Fibroblast of lung (primary cell): ENCODE results near the gene SC5D. TPM values are rescaled to one million over a fixed set of nuclear protein-coding genes. Genes with fewer than 3 reads are reported as not detected.

Experiments
- DNase-seq, 2 donors: peaks; one replicate each; pipeline versions ENCODE4 v3.0.0 to v3.0.0-alpha.2; 2010; ENCODE audit warnings: low read depth in 2 of 2
- H2AFZ ChIP-seq: 2 replicates; pipeline ENCODE4 v1.5.1; 2012; ENCODE audit warnings: low read length, control low read depth, inconsistent platforms
- H3K27ac ChIP-seq: 2 replicates; pipeline ENCODE4 v1.5.1; 2011; ENCODE audit warnings: low read length, control low read depth; ENCODE audit not compliant: insufficient read depth
- H3K27me3 ChIP-seq: 2 replicates; pipeline ENCODE4 v1.5.1; 2011; ENCODE audit warnings: mild to moderate bottlenecking, low read length; ENCODE audit not compliant: control insufficient read depth, insufficient read depth
- H3K36me3 ChIP-seq: 2 replicates; pipeline ENCODE4 v1.5.1; 2011; ENCODE audit warnings: low read length; ENCODE audit not compliant: control insufficient read depth, insufficient read depth
- H3K4me1 ChIP-seq: 2 replicates; pipeline ENCODE4 v1.5.1; 2011; ENCODE audit warnings: low read length; ENCODE audit not compliant: control insufficient read depth, insufficient read depth; ENCODE audit errors: extremely low read depth
- H3K4me2 ChIP-seq: 2 replicates; pipeline ENCODE4 v1.5.1; 2011; ENCODE audit warnings: low read length, control low read depth; ENCODE audit not compliant: insufficient read depth; ENCODE audit errors: extremely low read depth
- H3K4me3 ChIP-seq, 4 experiments: fragments of 200-600 bp in 1 of 4; sonication (generic) in 1 of 4; replicated peaks in 1 of 4; 2 replicates each; pipeline ENCODE4 v1.5.1; 2011 to 2016; ENCODE audit warnings: low read length in 4 of 4, low read depth in 3 of 4, mild to moderate bottlenecking in 3 of 4, control low read depth in 2 of 4, inconsistent platforms in 1 of 4, mixed read lengths in 1 of 4; ENCODE audit not compliant: insufficient read depth in 1 of 4; ENCODE audit errors: control extremely low read depth in 1 of 4
- H3K79me2 ChIP-seq: 2 replicates; pipeline ENCODE4 v1.5.1; 2012; ENCODE audit warnings: mild to moderate bottlenecking, low read length, inconsistent platforms; ENCODE audit not compliant: control insufficient read depth, insufficient read depth
- H3K9ac ChIP-seq: 2 replicates; pipeline ENCODE4 v1.5.1; 2011; ENCODE audit warnings: mild to moderate bottlenecking, low read length, control low read depth; ENCODE audit not compliant: insufficient read depth
- H3K9me3 ChIP-seq: 2 replicates; pipeline ENCODE4 v1.5.1; 2012; ENCODE audit warnings: low read depth, low read length; ENCODE audit not compliant: control insufficient read depth, insufficient read depth
- H4K20me1 ChIP-seq: 2 replicates; pipeline ENCODE4 v1.5.1; 2011; ENCODE audit warnings: low read length; ENCODE audit not compliant: control insufficient read depth, insufficient read depth; ENCODE audit errors: extremely low read depth
- CTCF ChIP-seq, 2 donors: IDR thresholded peaks in 1 of 2; conservative IDR thresholded peaks in 1 of 2; 1 replicate in 1 of 2; 2 replicates in 1 of 2; pipeline ENCODE4 v1.5.1; 2011 to 2012; ENCODE audit warnings: low read length in 2 of 2, control low read depth in 1 of 2, inconsistent platforms in 1 of 2, low read depth in 1 of 2, mild to moderate bottlenecking in 1 of 2
- EZH2 ChIP-seq: IDR thresholded peaks from 2 replicates; pipeline ENCODE4 v1.5.1; 2012; ENCODE audit warnings: low read length, control low read depth, mild to moderate bottlenecking; ENCODE audit errors: missing control alignments
- polyA plus RNA-seq, 2 donors: library from polyadenylated mRNA; depleted of rRNA in 1 of 2; stranded (reverse) in 1 of 2; unstranded in 1 of 2; fragments of >200 nt; gene quantifications; 2 replicates each; pipeline ENCODE4 v1.2.1, GENCODE V29; 2011 to 2012; ENCODE audit warnings: missing spikeins in 1 of 2
- total RNA-seq: library from RNA; depleted of rRNA; stranded (reverse); fragments of >200 nt; gene quantifications from 2 replicates; pipeline ENCODE4 v1.2.1, GENCODE V29; 2014

Gene SC5D
- total and polyA plus RNA-seq, 2 donors (not counting 1 experiment from before 2014, with no cell fraction given), result 102 to 112 TPM

DNA sequence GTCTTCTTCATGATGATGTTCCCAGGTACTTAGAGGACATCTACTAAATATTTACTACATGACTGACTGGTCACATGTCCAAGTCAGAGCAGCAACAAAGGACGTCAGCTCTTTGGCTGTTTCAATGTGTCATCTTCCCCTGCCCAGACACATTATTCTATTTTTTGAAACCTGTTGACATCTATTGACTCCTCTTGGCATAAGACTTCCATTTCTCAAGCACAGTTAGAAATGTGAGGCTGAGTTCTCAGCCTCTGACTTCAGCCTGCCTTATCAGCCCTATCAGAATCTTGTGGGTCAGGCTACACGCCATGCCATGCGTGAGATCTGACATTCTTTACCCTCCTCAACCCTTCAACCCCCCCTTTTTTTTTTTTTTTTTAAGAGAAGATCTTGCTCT lies 63.8 kb downstream of the SC5D start:
- Histone ChIP-seq H3K4me2 (no peak overlapping the region), H3K79me2 (no peaks in the 10 kb centered on the region), H3K4me1 (no peaks in the 10 kb centered on the region), H3K4me3 (no peak overlapping the region), H2AFZ (no peak overlapping the region), H3K27ac (no peak overlapping the region), H3K9me3 (no peaks in the 10 kb centered on the region), H3K27me3 (peaks cover 10% of the 10 kb centered on the region), H3K36me3 (no peaks in the 10 kb centered on the region), H3K9ac (no peak overlapping the region), H4K20me1 (no peaks in the 10 kb centered on the region)
- no peak for DNase-seq
- no peak for TF ChIP-seq CTCF (conservative IDR thresholded peaks at IDR 0.05 in 1 of 2, IDR thresholded peaks at IDR 0.05 in 1 of 2; ENCODE audit: low read depth in 1 of 2, low read length in 2 of 2)
- no peak for TF ChIP-seq EZH2

Other genes starting within 250 kb of the SC5D start
- 0.26 and 0.33 TPM in 2 replicates for gene TECTA, start 191.5 kb upstream of the SC5D start, total RNA-seq
- 0.16 and 0.30 TPM in 2 replicates for gene TECTA, start 191.5 kb upstream of the SC5D start, polyA plus RNA-seq
- gene SORL1, start 159.5 kb downstream of the SC5D start, total RNA-seq, result 3.6 and 10.9 TPM in 2 replicates
- gene SORL1, start 159.5 kb downstream of the SC5D start, polyA plus RNA-seq, result 0.58 and 5.4 TPM in 2 replicates